ENCODE measurements around the gene GAS2L2. TPM values are rescaled to one million over a fixed set of nuclear protein-coding genes. Genes with fewer than 3 reads are reported as not detected.

The GAS2L2 gene
- total RNA-seq, 1 experiment from 2014 or later: 0.15 TPM

DNA sequence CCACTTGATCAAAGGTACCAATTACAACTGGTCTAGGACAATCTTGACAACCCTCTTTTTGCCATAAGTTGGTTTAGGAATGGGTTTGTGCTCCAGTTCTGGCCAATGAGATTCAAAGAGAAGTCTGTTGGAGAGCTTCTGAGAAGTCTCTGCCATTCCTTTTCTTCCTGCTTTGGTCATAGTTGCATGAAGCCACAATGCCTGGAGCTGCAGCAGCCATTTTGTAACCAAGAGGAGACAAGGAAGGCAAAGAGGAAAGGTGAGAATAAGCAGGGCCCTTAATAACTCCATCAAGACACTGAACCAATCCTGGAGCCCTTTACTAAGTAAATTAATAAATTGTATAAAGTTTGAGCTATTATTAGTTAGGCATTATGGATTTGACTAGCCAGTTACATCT, 4.2 kb upstream of the GAS2L2 start (continued):
- TF ChIP-seq, protein P1, sequence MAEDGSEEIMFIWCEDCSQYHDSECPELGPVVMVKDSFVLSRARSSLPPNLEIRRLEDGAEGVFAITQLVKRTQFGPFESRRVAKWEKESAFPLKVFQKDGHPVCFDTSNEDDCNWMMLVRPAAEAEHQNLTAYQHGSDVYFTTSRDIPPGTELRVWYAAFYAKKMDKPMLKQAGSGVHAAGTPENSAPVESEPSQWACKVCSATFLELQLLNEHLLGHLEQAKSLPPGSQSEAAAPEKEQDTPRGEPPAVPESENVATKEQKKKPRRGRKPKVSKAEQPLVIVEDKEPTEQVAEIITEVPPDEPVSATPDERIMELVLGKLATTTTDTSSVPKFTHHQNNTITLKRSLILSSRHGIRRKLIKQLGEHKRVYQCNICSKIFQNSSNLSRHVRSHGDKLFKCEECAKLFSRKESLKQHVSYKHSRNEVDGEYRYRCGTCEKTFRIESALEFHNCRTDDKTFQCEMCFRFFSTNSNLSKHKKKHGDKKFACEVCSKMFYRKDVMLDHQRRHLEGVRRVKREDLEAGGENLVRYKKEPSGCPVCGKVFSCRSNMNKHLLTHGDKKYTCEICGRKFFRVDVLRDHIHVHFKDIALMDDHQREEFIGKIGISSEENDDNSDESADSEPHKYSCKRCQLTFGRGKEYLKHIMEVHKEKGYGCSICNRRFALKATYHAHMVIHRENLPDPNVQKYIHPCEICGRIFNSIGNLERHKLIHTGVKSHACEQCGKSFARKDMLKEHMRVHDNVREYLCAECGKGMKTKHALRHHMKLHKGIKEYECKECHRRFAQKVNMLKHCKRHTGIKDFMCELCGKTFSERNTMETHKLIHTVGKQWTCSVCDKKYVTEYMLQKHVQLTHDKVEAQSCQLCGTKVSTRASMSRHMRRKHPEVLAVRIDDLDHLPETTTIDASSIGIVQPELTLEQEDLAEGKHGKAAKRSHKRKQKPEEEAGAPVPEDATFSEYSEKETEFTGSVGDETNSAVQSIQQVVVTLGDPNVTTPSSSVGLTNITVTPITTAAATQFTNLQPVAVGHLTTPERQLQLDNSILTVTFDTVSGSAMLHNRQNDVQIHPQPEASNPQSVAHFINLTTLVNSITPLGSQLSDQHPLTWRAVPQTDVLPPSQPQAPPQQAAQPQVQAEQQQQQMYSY (CRISPR knock-in tag; IDR thresholded peaks at IDR 0.05): no peak
- TF ChIP-seq, protein P2, sequence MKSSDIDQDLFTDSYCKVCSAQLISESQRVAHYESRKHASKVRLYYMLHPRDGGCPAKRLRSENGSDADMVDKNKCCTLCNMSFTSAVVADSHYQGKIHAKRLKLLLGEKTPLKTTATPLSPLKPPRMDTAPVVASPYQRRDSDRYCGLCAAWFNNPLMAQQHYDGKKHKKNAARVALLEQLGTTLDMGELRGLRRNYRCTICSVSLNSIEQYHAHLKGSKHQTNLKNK (CRISPR knock-in tag; IDR thresholded peaks at IDR 0.05): no peak
- TF ChIP-seq CBFB (CRISPR knock-in tag; IDR thresholded peaks at IDR 0.05; ENCODE audit: low read depth) (no peak), RORB (CRISPR knock-in tag; IDR thresholded peaks at IDR 0.05) (no peak), JAZF1 (CRISPR knock-in tag; IDR thresholded peaks at IDR 0.05) (no peak), GRHL2 (CRISPR knock-in tag; IDR thresholded peaks at IDR 0.05; ENCODE audit: insufficient replicate concordance, severe bottlenecking) (no peak)
- TF ChIP-seq, protein P3, sequence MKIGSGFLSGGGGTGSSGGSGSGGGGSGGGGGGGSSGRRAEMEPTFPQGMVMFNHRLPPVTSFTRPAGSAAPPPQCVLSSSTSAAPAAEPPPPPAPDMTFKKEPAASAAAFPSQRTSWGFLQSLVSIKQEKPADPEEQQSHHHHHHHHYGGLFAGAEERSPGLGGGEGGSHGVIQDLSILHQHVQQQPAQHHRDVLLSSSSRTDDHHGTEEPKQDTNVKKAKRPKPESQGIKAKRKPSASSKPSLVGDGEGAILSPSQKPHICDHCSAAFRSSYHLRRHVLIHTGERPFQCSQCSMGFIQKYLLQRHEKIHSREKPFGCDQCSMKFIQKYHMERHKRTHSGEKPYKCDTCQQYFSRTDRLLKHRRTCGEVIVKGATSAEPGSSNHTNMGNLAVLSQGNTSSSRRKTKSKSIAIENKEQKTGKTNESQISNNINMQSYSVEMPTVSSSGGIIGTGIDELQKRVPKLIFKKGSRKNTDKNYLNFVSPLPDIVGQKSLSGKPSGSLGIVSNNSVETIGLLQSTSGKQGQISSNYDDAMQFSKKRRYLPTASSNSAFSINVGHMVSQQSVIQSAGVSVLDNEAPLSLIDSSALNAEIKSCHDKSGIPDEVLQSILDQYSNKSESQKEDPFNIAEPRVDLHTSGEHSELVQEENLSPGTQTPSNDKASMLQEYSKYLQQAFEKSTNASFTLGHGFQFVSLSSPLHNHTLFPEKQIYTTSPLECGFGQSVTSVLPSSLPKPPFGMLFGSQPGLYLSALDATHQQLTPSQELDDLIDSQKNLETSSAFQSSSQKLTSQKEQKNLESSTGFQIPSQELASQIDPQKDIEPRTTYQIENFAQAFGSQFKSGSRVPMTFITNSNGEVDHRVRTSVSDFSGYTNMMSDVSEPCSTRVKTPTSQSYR (CRISPR knock-in tag; IDR thresholded peaks at IDR 0.05): no peak
- TF ChIP-seq, protein P4, sequence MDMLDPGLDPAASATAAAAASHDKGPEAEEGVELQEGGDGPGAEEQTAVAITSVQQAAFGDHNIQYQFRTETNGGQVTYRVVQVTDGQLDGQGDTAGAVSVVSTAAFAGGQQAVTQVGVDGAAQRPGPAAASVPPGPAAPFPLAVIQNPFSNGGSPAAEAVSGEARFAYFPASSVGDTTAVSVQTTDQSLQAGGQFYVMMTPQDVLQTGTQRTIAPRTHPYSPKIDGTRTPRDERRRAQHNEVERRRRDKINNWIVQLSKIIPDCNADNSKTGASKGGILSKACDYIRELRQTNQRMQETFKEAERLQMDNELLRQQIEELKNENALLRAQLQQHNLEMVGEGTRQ (CRISPR knock-in tag; IDR thresholded peaks at IDR 0.05): no peak

DNA sequence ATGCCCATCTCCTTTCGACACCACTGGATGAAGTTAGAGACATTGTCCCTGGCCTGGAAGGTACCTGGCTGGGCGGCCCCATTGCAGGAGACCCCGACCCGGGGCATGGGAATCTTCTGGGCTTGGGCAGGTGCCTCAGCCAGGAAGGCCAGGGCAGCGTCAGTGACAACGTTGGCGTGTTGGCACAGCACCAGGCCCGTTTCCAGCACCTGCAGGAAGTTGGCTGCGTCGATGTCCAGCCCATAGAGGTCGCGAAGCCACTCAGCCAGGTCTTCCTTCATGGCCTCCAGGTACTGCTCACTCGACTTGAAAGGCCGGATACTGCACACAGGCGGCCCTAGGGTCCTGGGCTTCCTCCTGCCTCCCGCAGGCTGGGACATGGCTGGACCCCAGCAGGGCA, 568 bp downstream of the GAS2L2 start:
- Mint-ChIP-seq H3K4me3 (no peak overlapping the region), H3K4me1 (peaks cover 26% of the 10 kb centered on the region), H3K9me3 (no peaks in the 10 kb centered on the region), H3K27ac (no peak overlapping the region), H3K27me3 (ENCODE audit: low read depth) (peaks cover 36% of the 10 kb centered on the region), H3K36me3 (no peaks in the 10 kb centered on the region)
- ChIA-PET CTCF (interaction anchor here (1.0 to 8.3 kb wide), 2 partner anchors 11 to 53 kb away, joined by 3 to 100 read pairs; partner anchors contain the start of gene C17orf50), POLR2A (no interaction called here)
- no peak for DNase-seq (ENCODE audit: low spot score)
- ATAC-seq: no peak
- TF ChIP-seq OVOL2 (CRISPR knock-in tag; IDR thresholded peaks at IDR 0.05; ENCODE audit: borderline replicate concordance) (no peak), ESRRA (CRISPR knock-in tag; IDR thresholded peaks at IDR 0.05; ENCODE audit: borderline replicate concordance) (no peak), ZNF263 (CRISPR knock-in tag; IDR thresholded peaks at IDR 0.05; ENCODE audit: low read depth) (no peak), NR1H2 (CRISPR knock-in tag; IDR thresholded peaks at IDR 0.05) (no peak), ZNF416 (CRISPR knock-in tag; IDR thresholded peaks at IDR 0.05) (no peak), FOXK1 (CRISPR knock-in tag; IDR thresholded peaks at IDR 0.05) (no peak), NR3C1 (CRISPR knock-in tag; conservative IDR thresholded peaks at IDR 0.05; ENCODE audit: low read depth) (no peak)
- TF ChIP-seq, protein P5, sequence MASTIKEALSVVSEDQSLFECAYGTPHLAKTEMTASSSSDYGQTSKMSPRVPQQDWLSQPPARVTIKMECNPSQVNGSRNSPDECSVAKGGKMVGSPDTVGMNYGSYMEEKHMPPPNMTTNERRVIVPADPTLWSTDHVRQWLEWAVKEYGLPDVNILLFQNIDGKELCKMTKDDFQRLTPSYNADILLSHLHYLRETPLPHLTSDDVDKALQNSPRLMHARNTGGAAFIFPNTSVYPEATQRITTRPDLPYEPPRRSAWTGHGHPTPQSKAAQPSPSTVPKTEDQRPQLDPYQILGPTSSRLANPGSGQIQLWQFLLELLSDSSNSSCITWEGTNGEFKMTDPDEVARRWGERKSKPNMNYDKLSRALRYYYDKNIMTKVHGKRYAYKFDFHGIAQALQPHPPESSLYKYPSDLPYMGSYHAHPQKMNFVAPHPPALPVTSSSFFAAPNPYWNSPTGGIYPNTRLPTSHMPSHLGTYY (CRISPR knock-in tag; IDR thresholded peaks at IDR 0.05): no peak
- TF ChIP-seq, protein P6, sequence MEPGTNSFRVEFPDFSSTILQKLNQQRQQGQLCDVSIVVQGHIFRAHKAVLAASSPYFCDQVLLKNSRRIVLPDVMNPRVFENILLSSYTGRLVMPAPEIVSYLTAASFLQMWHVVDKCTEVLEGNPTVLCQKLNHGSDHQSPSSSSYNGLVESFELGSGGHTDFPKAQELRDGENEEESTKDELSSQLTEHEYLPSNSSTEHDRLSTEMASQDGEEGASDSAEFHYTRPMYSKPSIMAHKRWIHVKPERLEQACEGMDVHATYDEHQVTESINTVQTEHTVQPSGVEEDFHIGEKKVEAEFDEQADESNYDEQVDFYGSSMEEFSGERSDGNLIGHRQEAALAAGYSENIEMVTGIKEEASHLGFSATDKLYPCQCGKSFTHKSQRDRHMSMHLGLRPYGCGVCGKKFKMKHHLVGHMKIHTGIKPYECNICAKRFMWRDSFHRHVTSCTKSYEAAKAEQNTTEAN (CRISPR knock-in tag; IDR thresholded peaks at IDR 0.05): no peak
- TF ChIP-seq, protein P7, sequence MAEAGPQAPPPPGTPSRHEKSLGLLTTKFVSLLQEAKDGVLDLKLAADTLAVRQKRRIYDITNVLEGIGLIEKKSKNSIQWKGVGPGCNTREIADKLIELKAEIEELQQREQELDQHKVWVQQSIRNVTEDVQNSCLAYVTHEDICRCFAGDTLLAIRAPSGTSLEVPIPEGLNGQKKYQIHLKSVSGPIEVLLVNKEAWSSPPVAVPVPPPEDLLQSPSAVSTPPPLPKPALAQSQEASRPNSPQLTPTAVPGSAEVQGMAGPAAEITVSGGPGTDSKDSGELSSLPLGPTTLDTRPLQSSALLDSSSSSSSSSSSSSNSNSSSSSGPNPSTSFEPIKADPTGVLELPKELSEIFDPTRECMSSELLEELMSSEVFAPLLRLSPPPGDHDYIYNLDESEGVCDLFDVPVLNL (CRISPR knock-in tag; IDR thresholded peaks at IDR 0.05; ENCODE audit: borderline replicate concordance, low read depth): no peak
- TF ChIP-seq, protein P8, sequence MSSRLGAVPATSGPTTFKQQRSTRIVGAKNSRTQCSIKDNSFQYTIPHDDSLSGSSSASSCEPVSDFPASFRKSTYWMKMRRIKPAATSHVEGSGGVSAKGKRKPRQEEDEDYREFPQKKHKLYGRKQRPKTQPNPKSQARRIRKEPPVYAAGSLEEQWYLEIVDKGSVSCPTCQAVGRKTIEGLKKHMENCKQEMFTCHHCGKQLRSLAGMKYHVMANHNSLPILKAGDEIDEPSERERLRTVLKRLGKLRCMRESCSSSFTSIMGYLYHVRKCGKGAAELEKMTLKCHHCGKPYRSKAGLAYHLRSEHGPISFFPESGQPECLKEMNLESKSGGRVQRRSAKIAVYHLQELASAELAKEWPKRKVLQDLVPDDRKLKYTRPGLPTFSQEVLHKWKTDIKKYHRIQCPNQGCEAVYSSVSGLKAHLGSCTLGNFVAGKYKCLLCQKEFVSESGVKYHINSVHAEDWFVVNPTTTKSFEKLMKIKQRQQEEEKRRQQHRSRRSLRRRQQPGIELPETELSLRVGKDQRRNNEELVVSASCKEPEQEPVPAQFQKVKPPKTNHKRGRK (CRISPR knock-in tag; IDR thresholded peaks at IDR 0.05; ENCODE audit: borderline replicate concordance): no peak
- TF ChIP-seq, protein P9, sequence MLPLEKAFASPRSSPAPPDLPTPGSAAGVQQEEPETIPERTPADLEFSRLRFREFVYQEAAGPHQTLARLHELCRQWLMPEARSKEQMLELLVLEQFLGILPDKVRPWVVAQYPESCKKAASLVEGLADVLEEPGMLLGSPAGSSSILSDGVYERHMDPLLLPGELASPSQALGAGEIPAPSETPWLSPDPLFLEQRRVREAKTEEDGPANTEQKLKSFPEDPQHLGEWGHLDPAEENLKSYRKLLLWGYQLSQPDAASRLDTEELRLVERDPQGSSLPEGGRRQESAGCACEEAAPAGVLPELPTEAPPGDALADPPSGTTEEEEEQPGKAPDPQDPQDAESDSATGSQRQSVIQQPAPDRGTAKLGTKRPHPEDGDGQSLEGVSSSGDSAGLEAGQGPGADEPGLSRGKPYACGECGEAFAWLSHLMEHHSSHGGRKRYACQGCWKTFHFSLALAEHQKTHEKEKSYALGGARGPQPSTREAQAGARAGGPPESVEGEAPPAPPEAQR (CRISPR knock-in tag; IDR thresholded peaks at IDR 0.05): no peak
- TF ChIP-seq, protein P10, sequence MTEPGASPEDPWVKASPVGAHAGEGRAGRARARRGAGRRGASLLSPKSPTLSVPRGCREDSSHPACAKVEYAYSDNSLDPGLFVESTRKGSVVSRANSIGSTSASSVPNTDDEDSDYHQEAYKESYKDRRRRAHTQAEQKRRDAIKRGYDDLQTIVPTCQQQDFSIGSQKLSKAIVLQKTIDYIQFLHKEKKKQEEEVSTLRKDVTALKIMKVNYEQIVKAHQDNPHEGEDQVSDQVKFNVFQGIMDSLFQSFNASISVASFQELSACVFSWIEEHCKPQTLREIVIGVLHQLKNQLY (CRISPR knock-in tag; IDR thresholded peaks at IDR 0.05): no peak
